Activated T-cell treated with anti-CD3 and anti-CD28 coated beads, Interleukin-2, amount 50 U/mL, for 4 hours (primary cell): ENCODE measurements around the gene NME4. TPM values are rescaled to one million over a fixed set of nuclear protein-coding genes. Genes with fewer than 3 reads are reported as not detected.
"Not testable (repeated sequence)": the region's sequence is repeated elsewhere in the genome, so short reads cannot be mapped to it uniquely, and the experiment has no call there.

Experiments used
- ATAC-seq, 2 donors: fragments of 200-7000 bp; cut with Tn5 transposase; one replicate each; pipeline ENCODE4 v1.10.0; 2021
- DNase-seq: peaks from one replicate; pipeline ENCODE4 v3.0.0-alpha.2; 2020
- H3K27me3 Mint-ChIP-seq: one replicate; pipeline ENCODE4 v1.8.0; 2021; ENCODE audit warnings: low read depth, mixed read lengths
- H3K36me3 Mint-ChIP-seq: one replicate; pipeline ENCODE4 v1.8.0; 2022; ENCODE audit warnings: mixed read lengths; ENCODE audit not compliant: insufficient read depth
- H3K4me1 Mint-ChIP-seq: one replicate; pipeline ENCODE4 v1.8.0; 2021; ENCODE audit warnings: low read depth, mixed read lengths
- H3K4me3 Mint-ChIP-seq: one replicate; pipeline ENCODE4 v1.8.0; 2021; ENCODE audit warnings: mild to moderate bottlenecking, moderate library complexity, mixed read lengths
- H3K9me3 Mint-ChIP-seq: one replicate; pipeline ENCODE4 v1.8.0; 2021; ENCODE audit warnings: mixed read lengths
- total RNA-seq, 3 donors: library from RNA; stranded (reverse); gene quantifications; one replicate each; pipeline ENCODE4 v1.2.1, GENCODE V29; 2021

Gene NME4
- 10 to 100 TPM; 46.1 to 78.9 (median 52.7) TPM for total RNA-seq

GRCh38 chr16:397135-397661 is at the start of gene NME4:
Gene NME4 (plus strand): TSS chr16:397199. CDS start chr16:397223, 24 bp downstream.
- no peaks in the 10 kb centered on the region for H3K9me3 Mint-ChIP-seq
- H3K4me1 Mint-ChIP-seq, result peaks cover 27% of the 10 kb centered on the region
- H3K27me3 Mint-ChIP-seq, result no peaks in the 10 kb centered on the region
- ATAC-seq (peak; percentile 14 to 24), DNase-seq (no peak)
- peak within 1 kb of the TSS; percentile 80 for H3K4me3 Mint-ChIP-seq
- no peaks in the 10 kb centered on the region for H3K36me3 Mint-ChIP-seq

- Mint-ChIP-seq H3K4me1 (peaks cover 72% of the 10 kb centered on the region), H3K4me3 (no peak overlapping the region), H3K36me3 (peaks cover 22% of the 10 kb centered on the region), H3K27me3 (no peaks in the 10 kb centered on the region), H3K9me3 (no peaks in the 10 kb centered on the region)
- DNase-seq (no peak), ATAC-seq (no peak)
These were observed 49.8 kb upstream of the NME4 start for GRCh38 chr16:347203-347602.

- H3K27me3 Mint-ChIP-seq, DNase-seq, H3K4me3 Mint-ChIP-seq, H3K9me3 Mint-ChIP-seq, ATAC-seq: not testable (repeated sequence)
- H3K4me1 Mint-ChIP-seq, result peaks cover 61% of the 10 kb centered on the region
- H3K36me3 Mint-ChIP-seq, result peaks cover 18% of the 10 kb centered on the region
These were observed 48.5 kb upstream of the NME4 start for GRCh38 chr16:348495-348894.

GRCh38 chr16:349211-349610 is 47.8 kb upstream of the NME4 start:
- H3K4me1 Mint-ChIP-seq, result peaks cover 68% of the 10 kb centered on the region
- H3K27me3 Mint-ChIP-seq, result no peaks in the 10 kb centered on the region
- H3K9me3 Mint-ChIP-seq, result no peaks in the 10 kb centered on the region
- DNase-seq, result no peak
- peaks cover 18% of the 10 kb centered on the region for H3K36me3 Mint-ChIP-seq
- no peak overlapping the region for H3K4me3 Mint-ChIP-seq
- ATAC-seq, result no peak

GRCh38 chr16:350203-350602 is 46.8 kb upstream of the NME4 start:
- DNase-seq, result no peak
- Mint-ChIP-seq H3K4me1 (peaks cover 71% of the 10 kb centered on the region), H3K9me3 (no peaks in the 10 kb centered on the region), H3K36me3 (peaks cover 16% of the 10 kb centered on the region), H3K27me3 (no peaks in the 10 kb centered on the region), H3K4me3 (peak overlapping the region; percentile 53)
- no peak for ATAC-seq

- no peaks in the 10 kb centered on the region for H3K9me3 Mint-ChIP-seq
- H3K36me3 Mint-ChIP-seq, result peaks cover 14% of the 10 kb centered on the region
- ATAC-seq, result peak; percentile 42 to 55
- H3K4me1 Mint-ChIP-seq, result peaks cover 65% of the 10 kb centered on the region
- H3K27me3 Mint-ChIP-seq, result no peaks in the 10 kb centered on the region
- DNase-seq, result peak; percentile 32
- H3K4me3 Mint-ChIP-seq, result peak overlapping the region; percentile 87
These were observed 45.0 kb upstream of the NME4 start for GRCh38 chr16:351804-352520.

- H3K27me3 Mint-ChIP-seq, result no peaks in the 10 kb centered on the region
- peaks cover 57% of the 10 kb centered on the region for H3K4me1 Mint-ChIP-seq
These were observed 44.2 kb upstream of the NME4 start, which contains the start of gene AXIN1 for GRCh38 chr16:352547-353403. Gene AXIN1 (minus strand): TSS chr16:352723. CDS start chr16:347025, 5,698 bp downstream.

GRCh38 chr16:353404-354290 is 43.4 kb upstream of the NME4 start:
- Mint-ChIP-seq H3K36me3 (peaks cover 7% of the 10 kb centered on the region), H3K27me3 (no peaks in the 10 kb centered on the region), H3K4me1 (peaks cover 48% of the 10 kb centered on the region), H3K4me3 (peak overlapping the region; percentile 70), H3K9me3 (no peaks in the 10 kb centered on the region)
- ATAC-seq (no peak), DNase-seq (no peak)

More at GRCh38 chr16:352547-353403, 44.2 kb upstream of the NME4 start, which contains the start of gene AXIN1:
- peaks cover 7% of the 10 kb centered on the region for H3K36me3 Mint-ChIP-seq
- H3K9me3 Mint-ChIP-seq, result no peaks in the 10 kb centered on the region
- DNase-seq, result peak; percentile 100
- ATAC-seq, result peak; percentile 80 to 84
- peak within 1 kb of the TSS; percentile 87 for H3K4me3 Mint-ChIP-seq

- Mint-ChIP-seq H3K27me3 (no peaks in the 10 kb centered on the region), H3K9me3 (no peaks in the 10 kb centered on the region), H3K36me3 (peaks cover 7% of the 10 kb centered on the region), H3K4me1 (peaks cover 44% of the 10 kb centered on the region), H3K4me3 (peak overlapping the region; percentile 70)
- no peak for DNase-seq
- no peak for ATAC-seq
These were observed 42.6 kb upstream of the NME4 start for GRCh38 chr16:354291-354881.

- no peak for DNase-seq
- H3K36me3 Mint-ChIP-seq, result peaks cover 4% of the 10 kb centered on the region
- no peaks in the 10 kb centered on the region for H3K9me3 Mint-ChIP-seq
- H3K27me3 Mint-ChIP-seq, result no peaks in the 10 kb centered on the region
- peak overlapping the region; percentile 69 for H3K4me3 Mint-ChIP-seq
- peaks cover 38% of the 10 kb centered on the region for H3K4me1 Mint-ChIP-seq
- no peak for ATAC-seq
These were observed 42.0 kb upstream of the NME4 start for GRCh38 chr16:354971-355461.

GRCh38 chr16:356741-357140 is 40.3 kb upstream of the NME4 start:
- Mint-ChIP-seq H3K4me1 (peaks cover 26% of the 10 kb centered on the region), H3K4me3 (no peak overlapping the region), H3K27me3 (no peaks in the 10 kb centered on the region), H3K36me3 (no peaks in the 10 kb centered on the region), H3K9me3 (no peaks in the 10 kb centered on the region)
- ATAC-seq (no peak), DNase-seq (no peak)

GRCh38 chr16:359067-359763 is 37.8 kb upstream of the NME4 start:
- Mint-ChIP-seq H3K4me3 (no peak overlapping the region), H3K36me3 (no peaks in the 10 kb centered on the region), H3K9me3 (no peaks in the 10 kb centered on the region), H3K4me1 (peaks cover 21% of the 10 kb centered on the region), H3K27me3 (peaks cover 7% of the 10 kb centered on the region)
- DNase-seq (no peak), ATAC-seq (no peak)
